GM23248 (cell line): Measurements from ENCODE around the gene BRF1. TPM values are rescaled to one million over a fixed set of nuclear protein-coding genes. Genes with fewer than 3 reads are reported as not detected.
A peak's percentile ranks its signal among the peaks of the same experiment; 100 is the strongest.

Experiments used
- DNase-seq: peaks from one replicate; pipeline ENCODE4 v3.0.0-alpha.2; 2015
- H2AFZ ChIP-seq: fragments of 200-600 bp; sonication (generic); 2 replicates; pipeline ENCODE4 v1.6.1; 2016; ENCODE audit warnings: antibody characterized with exemption
- H3F3A ChIP-seq: fragments of 200-600 bp; sonication (generic); 2 replicates; pipeline ENCODE4 v1.6.1; 2016; ENCODE audit warnings: mild to moderate bottlenecking, antibody characterized with exemption, mixed run types; ENCODE audit not compliant: insufficient read depth
- H3K27ac ChIP-seq: fragments of 200-600 bp; sonication (generic); 2 replicates; pipeline ENCODE4 v1.5.1; 2016; ENCODE audit warnings: mild to moderate bottlenecking
- H3K27me3 ChIP-seq: fragments of 200-600 bp; sonication (generic); replicated peaks from 2 replicates; pipeline ENCODE4 v1.6.1; 2016; ENCODE audit warnings: mild to moderate bottlenecking; ENCODE audit not compliant: insufficient read depth
- H3K36me3 ChIP-seq: fragments of 200-600 bp; sonication (generic); 2 replicates; pipeline ENCODE4 v1.6.1; 2016; ENCODE audit warnings: low read depth, mild to moderate bottlenecking
- H3K4me1 ChIP-seq: fragments of 200-600 bp; sonication (generic); 2 replicates; pipeline ENCODE4 v1.6.1; 2016; ENCODE audit warnings: mild to moderate bottlenecking; ENCODE audit not compliant: insufficient read depth
- H3K4me2 ChIP-seq: fragments of 200-600 bp; sonication (generic); one replicate; pipeline ENCODE4 v1.6.1; 2016; ENCODE audit warnings: mild to moderate bottlenecking; ENCODE audit not compliant: unreplicated experiment
- H3K4me3 ChIP-seq: fragments of 200-600 bp; sonication (generic); 2 replicates; pipeline ENCODE4 v1.5.1; 2016; ENCODE audit warnings: mild to moderate bottlenecking
- H3K79me2 ChIP-seq: fragments of 200-600 bp; sonication (generic); 2 replicates; pipeline ENCODE4 v1.6.1; 2016; ENCODE audit warnings: mild to moderate bottlenecking; ENCODE audit not compliant: insufficient read depth
- H3K9ac ChIP-seq: fragments of 200-600 bp; sonication (generic); 2 replicates; pipeline ENCODE4 v1.6.1; 2016; ENCODE audit warnings: mild to moderate bottlenecking
- H3K9me2 ChIP-seq: fragments of 200-600 bp; sonication (generic); 2 replicates; pipeline ENCODE4 v1.6.1; 2016; ENCODE audit warnings: mixed run types, mild to moderate bottlenecking, moderate library complexity; ENCODE audit not compliant: insufficient read depth
- H3K9me3 ChIP-seq: fragments of 200-600 bp; sonication (generic); one replicate; pipeline ENCODE4 v1.6.1; 2017; ENCODE audit warnings: low read depth
- H4K20me1 ChIP-seq: fragments of 200-600 bp; sonication (generic); 2 replicates; pipeline ENCODE4 v1.6.0; 2016; ENCODE audit not compliant: insufficient read depth
- EZH2 ChIP-seq: fragments of 200-600 bp; sonication (generic); IDR thresholded peaks from 2 replicates; pipeline ENCODE4 v1.6.1; 2018; ENCODE audit warnings: antibody characterized with exemption, mild to moderate bottlenecking; ENCODE audit not compliant: insufficient read depth, poor library complexity, severe bottlenecking
- EZH2phosphoT487 ChIP-seq: fragments of 200-600 bp; sonication (generic); IDR thresholded peaks from 2 replicates; pipeline ENCODE4 v1.6.1; 2018; ENCODE audit warnings: antibody characterized with exemption, moderate library complexity, mild to moderate bottlenecking, low read depth; ENCODE audit not compliant: insufficient read depth
- WGBS, 2 experiments: methylation state at CpG; one replicate each; pipeline ENCODE4 v1.1.6; 2015 to 2017; ENCODE audit warnings: low lambda C conversion rate in 2 of 2, low coverage in 1 of 2; ENCODE audit errors: missing lambda C conversion rate in 2 of 2; 5-methylcytosine and 5-hydroxymethylcytosine counted together
- in situ Hi-C: fragments of 300-500 bp; cut with MboI; formaldehyde crosslinking; loops from 2 replicates; pipeline ENCODE4 v1.15.0; 2020
- polyA plus RNA-seq: library from polyadenylated mRNA; unstranded; fragments of >200 nt; fragmentation: Nextera tagmentation; extraction: Ambion mirVana; gene quantifications from 2 replicates; pipeline ENCODE4 v1.2.1, GENCODE V29; 2016
- total RNA-seq: library from RNA; depleted of rRNA; stranded (reverse); fragments of >200 nt; shearing (Covaris generic); gene quantifications from 2 replicates; pipeline ENCODE4 v1.2.3, GENCODE V29; 2014

The BRF1 gene
- total and polyA plus RNA-seq, 2 experiments from 2014 or later = 10.5 to 27.0 TPM

DNA sequence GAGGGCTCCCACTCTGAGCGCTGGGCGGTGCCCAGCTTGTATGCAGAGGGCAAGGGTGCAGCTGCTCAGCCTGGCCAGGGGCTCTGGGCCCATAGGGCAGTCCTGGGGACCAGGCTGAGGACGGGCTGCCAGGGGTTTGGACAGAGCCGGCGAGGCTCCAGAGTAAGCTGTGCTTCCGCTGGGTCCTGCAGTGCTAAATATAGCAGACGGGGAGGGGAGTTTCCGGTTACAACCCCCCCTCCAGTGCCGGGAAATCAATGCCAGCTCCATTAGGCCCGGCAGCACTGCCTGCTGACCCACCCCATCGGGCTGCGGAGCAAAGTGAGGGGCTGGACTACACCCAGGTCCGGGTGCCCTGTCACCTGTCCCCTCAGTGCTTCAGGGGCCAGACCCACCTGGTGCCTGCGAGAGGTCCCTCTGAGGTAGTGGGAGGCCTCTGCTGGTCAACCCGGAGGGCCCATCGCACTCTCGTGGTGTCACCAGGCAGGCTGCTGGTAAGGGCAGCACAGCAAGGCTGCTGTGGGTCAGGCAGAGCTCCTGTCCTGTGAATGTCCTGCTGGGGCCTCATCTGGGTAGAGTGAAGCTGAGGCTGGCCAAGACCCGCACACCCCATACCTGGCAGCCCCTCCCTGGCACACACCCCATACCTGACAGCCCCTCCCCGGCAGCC, 129.7 kb downstream of the BRF1 start:
- H3K4me2 ChIP-seq = no peak overlapping the region
- WGBS, 2 experiments = 25 to 29% methylated on average over 18 to 19 of the region's 19 CpGs

DNA sequence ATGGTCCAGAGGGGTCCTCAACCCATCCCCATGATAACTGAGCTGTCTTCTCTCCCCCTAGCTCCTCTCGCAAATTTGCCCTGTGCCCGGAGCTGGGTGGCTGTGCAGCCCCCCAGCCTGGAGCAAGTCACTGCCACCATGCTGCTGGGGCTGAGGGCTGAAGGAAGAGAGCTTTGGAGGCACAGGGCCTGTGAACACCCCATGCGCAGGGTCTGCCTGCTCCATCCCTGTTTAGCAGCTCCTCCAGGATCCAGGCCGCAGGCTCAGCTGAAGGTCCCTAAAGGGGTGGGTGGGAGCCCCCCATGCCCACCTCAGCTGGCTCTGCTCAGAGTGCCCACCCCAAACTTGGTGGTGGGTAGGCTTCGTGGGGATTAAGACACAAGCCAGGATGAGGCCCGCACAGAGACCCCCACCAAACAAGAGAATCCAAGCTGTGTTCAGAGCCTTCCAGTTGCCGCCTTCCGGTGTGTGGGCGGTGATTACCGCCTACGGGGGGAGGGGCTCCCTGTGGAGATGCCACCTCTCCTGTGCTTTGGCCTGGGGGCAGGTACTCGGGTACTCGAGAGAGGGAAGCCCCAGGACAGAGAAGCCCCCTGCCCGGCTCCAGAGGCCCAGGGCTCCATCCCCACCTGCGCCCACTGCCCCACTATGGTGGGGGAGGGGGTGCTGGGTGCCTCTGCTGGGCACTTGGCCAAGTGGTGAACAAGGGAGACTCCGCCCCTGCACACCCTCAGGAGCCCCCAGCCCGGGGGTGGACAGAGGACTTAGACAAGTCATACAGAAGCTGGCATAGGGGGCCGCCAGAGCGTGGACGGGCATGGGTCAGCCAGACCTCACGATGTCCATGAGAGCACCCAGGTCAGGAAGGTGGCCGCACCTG, 130.8 kb downstream of the BRF1 start:
- Histone ChIP-seq H3K27ac (no peak overlapping the region), H3K9me2 (no peaks in the 10 kb centered on the region), H3F3A (no peaks in the 10 kb centered on the region), H2AFZ (no peak overlapping the region), H3K4me3 (no peak overlapping the region), H3K9ac (no peak overlapping the region), H3K4me2 (no peak overlapping the region), H4K20me1 (no peaks in the 10 kb centered on the region), H3K79me2 (no peaks in the 10 kb centered on the region), H3K36me3 (no peaks in the 10 kb centered on the region), H3K4me1 (no peaks in the 10 kb centered on the region), H3K27me3 (peaks cover 17% of the 10 kb centered on the region; the same call in 1 of the 2 replicates), H3K9me3 (no peaks in the 10 kb centered on the region)
- no peak for DNase-seq
- in situ Hi-C loops = no loop called here
- 57 to 58% methylated on average over 22 of the region's 22 CpGs for WGBS, 2 experiments
- TF ChIP-seq EZH2phosphoT487 = no peak
- no peak for TF ChIP-seq EZH2

More for the DNA sequence above, 129.7 kb downstream of the BRF1 start:
- no peak overlapping the region for H3K9ac ChIP-seq
- H3K79me2 ChIP-seq = no peaks in the 10 kb centered on the region
- no peaks in the 10 kb centered on the region for H3F3A ChIP-seq
- no peak overlapping the region for H3K4me3 ChIP-seq
- TF ChIP-seq EZH2phosphoT487 = no peak
- no peak for TF ChIP-seq EZH2
- no peak overlapping the region for H2AFZ ChIP-seq
- H3K27ac ChIP-seq = no peak overlapping the region
- no peaks in the 10 kb centered on the region for H3K9me2 ChIP-seq
- H3K4me1 ChIP-seq = no peaks in the 10 kb centered on the region
- H3K9me3 ChIP-seq = no peaks in the 10 kb centered on the region
- in situ Hi-C loops = no loop called here
- H3K27me3 ChIP-seq = peaks cover 17% of the 10 kb centered on the region; the same call in 1 of the 2 replicates
- no peak for DNase-seq
- H3K36me3 ChIP-seq = no peaks in the 10 kb centered on the region
- no peaks in the 10 kb centered on the region for H4K20me1 ChIP-seq

GRCh38 chr14:105168979-105169507, 131.8 kb downstream of the BRF1 start:
- no peak for TF ChIP-seq EZH2
- TF ChIP-seq EZH2phosphoT487 = no peak
- WGBS, 2 experiments = 8 to 21% methylated on average over 13 to 52 of the region's 54 CpGs

GRCh38 chr14:105168496-105168978, 132.3 kb downstream of the BRF1 start, which contains the start of gene JAG2:
TSS of gene JAG2 (minus strand) at chr14:105168776. CDS start at chr14:105168420, 356 bp downstream.
- Histone ChIP-seq H3K27me3 (peaks cover 17% of the 10 kb centered on the region; the same call in 1 of the 2 replicates), H4K20me1 (no peaks in the 10 kb centered on the region), H3K4me2 (no peak within 1 kb of the TSS), H3K9me3 (no peaks in the 10 kb centered on the region), H3K4me1 (no peaks in the 10 kb centered on the region), H3K79me2 (no peaks in the 10 kb centered on the region), H3K9ac (no peak within 1 kb of the TSS), H3F3A (no peaks in the 10 kb centered on the region), H3K27ac (no peak within 1 kb of the TSS), H3K4me3 (no peak within 1 kb of the TSS), H3K9me2 (no peaks in the 10 kb centered on the region), H3K36me3 (no peaks in the 10 kb centered on the region), H2AFZ (no peak within 1 kb of the TSS)
- in situ Hi-C loops = no loop called here
- no peak for TF ChIP-seq EZH2phosphoT487
- TF ChIP-seq EZH2 = no peak
- peak; percentile 33 for DNase-seq
- WGBS, 2 experiments = 0 to 3% methylated on average over 7 to 12 of the region's 84 CpGs

More at GRCh38 chr14:105168979-105169507, 131.8 kb downstream of the BRF1 start:
- Histone ChIP-seq H3K9ac (no peak overlapping the region), H3K27me3 (peaks cover 17% of the 10 kb centered on the region; the same call in 1 of the 2 replicates), H3F3A (no peaks in the 10 kb centered on the region), H3K36me3 (no peaks in the 10 kb centered on the region), H3K9me3 (no peaks in the 10 kb centered on the region), H3K4me3 (no peak overlapping the region), H3K27ac (no peak overlapping the region), H3K79me2 (no peaks in the 10 kb centered on the region), H3K4me1 (no peaks in the 10 kb centered on the region), H2AFZ (no peak overlapping the region), H3K4me2 (no peak overlapping the region), H4K20me1 (no peaks in the 10 kb centered on the region), H3K9me2 (no peaks in the 10 kb centered on the region)
- peak; percentile 34 for DNase-seq
- in situ Hi-C loops = no loop called here
